Activated CD8-positive, alpha-beta T cell treated with anti-CD3 and anti-CD28 coated beads for 36 hours (primary cell): ENCODE data around the gene EIF4E3. TPM values are rescaled to one million over a fixed set of nuclear protein-coding genes. Genes with fewer than 3 reads are reported as not detected.

Source experiments
- ATAC-seq: fragments of 200-7000 bp; cut with Tn5 transposase; one replicate; pipeline ENCODE4 v1.10.0; 2021; ENCODE audit warnings: mild to moderate bottlenecking, moderate library complexity
- CTCF ChIA-PET: fragments of 350-600 bp; sonication (Branson Sonifier 250); formaldehyde crosslinking; loops from one replicate; lab custom pipeline; 2021; ENCODE audit warnings: antibody characterized with exemption; lab: Charles Lee
- POLR2A ChIA-PET: fragments of 350-600 bp; sonication (Branson Sonifier 250); formaldehyde crosslinking; loops from one replicate; lab custom pipeline; 2021; ENCODE audit warnings: antibody characterized with exemption; lab: Charles Lee
- DNase-seq: peaks from one replicate; pipeline ENCODE4 v3.0.0-alpha.2; 2020
- H3K27ac Mint-ChIP-seq: one replicate; pipeline ENCODE4 v1.8.0; 2021; ENCODE audit warnings: mild to moderate bottlenecking, mixed read lengths
- H3K27me3 Mint-ChIP-seq: one replicate; pipeline ENCODE4 v1.8.0; 2021; ENCODE audit warnings: mixed read lengths
- H3K36me3 Mint-ChIP-seq: one replicate; pipeline ENCODE4 v1.8.0; 2021; ENCODE audit warnings: low read depth, mixed read lengths
- H3K4me1 Mint-ChIP-seq: one replicate; pipeline ENCODE4 v1.8.0; 2021; ENCODE audit warnings: low read depth, mixed read lengths
- H3K4me3 Mint-ChIP-seq: one replicate; pipeline ENCODE4 v1.8.0; 2021; ENCODE audit warnings: mild to moderate bottlenecking, moderate library complexity, mixed read lengths
- H3K9me3 Mint-ChIP-seq: one replicate; pipeline ENCODE4 v1.8.0; 2021; ENCODE audit warnings: mixed read lengths
- CTCF ChIP-seq: fragments of 200-600 bp; IDR thresholded peaks from one replicate; pipeline ENCODE4 v1.8.0; 2022; ENCODE audit warnings: antibody characterized with exemption, mild to moderate bottlenecking
- intact Hi-C: fragments of 100-400 bp; cut with micrococcal nuclease; formaldehyde crosslinking; loops from one replicate; pipeline ENCODE4 v1.10.0; 2022
- total RNA-seq, 2 experiments: library from RNA; stranded (reverse); gene quantifications; one replicate each; pipeline ENCODE4 v1.2.3, GENCODE V29; 2021

EIF4E3 gene
- total RNA-seq, 2 experiments from 2014 or later = 29.3 to 30.4 TPM

- Mint-ChIP-seq H3K27me3 (no peaks in the 10 kb centered on the region), H3K9me3 (peaks cover 1% of the 10 kb centered on the region), H3K4me1 (peaks cover 38% of the 10 kb centered on the region), H3K27ac (no peak overlapping the region), H3K36me3 (peaks cover 3% of the 10 kb centered on the region), H3K4me3 (no peak overlapping the region)
- ATAC-seq = no peak
- intact Hi-C loops = no loop called here
- DNase-seq = peak; percentile 5
- TF ChIP-seq CTCF = no peak
- ChIA-PET CTCF (no interaction called here), POLR2A (interaction anchor here (0.7 kb wide), 1 partner anchor 18 kb away, joined by 3 read pairs; no protein-coding TSS in a partner anchor)
Observed at GRCh38 chr3:71659864-71660591, 65.2 kb downstream of the EIF4E3 start.

GRCh38 chr3:71657831-71658530 is 67.2 kb downstream of the EIF4E3 start:
- ATAC-seq (peak; percentile 51), DNase-seq (peak; percentile 46)
- no peak for TF ChIP-seq CTCF
- H3K36me3 Mint-ChIP-seq = no peaks in the 10 kb centered on the region
- no peak overlapping the region for H3K27ac Mint-ChIP-seq
- H3K4me3 Mint-ChIP-seq = no peak overlapping the region
- intact Hi-C loops = no loop called here
- no peaks in the 10 kb centered on the region for H3K9me3 Mint-ChIP-seq
- POLR2A ChIA-PET = no interaction called here
- CTCF ChIA-PET = interaction anchor here (1.2 to 1.5 kb wide), 2 partner anchors 23 to 547 kb away, joined by 3 read pairs; no protein-coding TSS in a partner anchor
- H3K27me3 Mint-ChIP-seq = no peaks in the 10 kb centered on the region
- peaks cover 35% of the 10 kb centered on the region for H3K4me1 Mint-ChIP-seq

GRCh38 chr3:71655061-71655460 is 70.1 kb downstream of the EIF4E3 start:
- no peaks in the 10 kb centered on the region for H3K27me3 Mint-ChIP-seq
- POLR2A ChIA-PET = no interaction called here
- no peak for DNase-seq
- CTCF ChIA-PET = interaction anchor here (0.9 to 1.0 kb wide), 3 partner anchors 26 to 1123 kb away, joined by 3 read pairs; no protein-coding TSS in a partner anchor
- ATAC-seq = no peak
- no peaks in the 10 kb centered on the region for H3K9me3 Mint-ChIP-seq
- H3K27ac Mint-ChIP-seq = no peak overlapping the region
- intact Hi-C loops = no loop called here
- H3K36me3 Mint-ChIP-seq = no peaks in the 10 kb centered on the region
- H3K4me1 Mint-ChIP-seq = peaks cover 23% of the 10 kb centered on the region
- no peak for TF ChIP-seq CTCF
- no peak overlapping the region for H3K4me3 Mint-ChIP-seq

GRCh38 chr3:71653414-71653807 is 71.8 kb downstream of the EIF4E3 start:
- intact Hi-C loops = no loop called here
- POLR2A ChIA-PET = interaction anchor here (0.7 kb wide), 1 partner anchor 14 kb away, joined by 3 read pairs; no protein-coding TSS in a partner anchor
- DNase-seq = no peak

More at GRCh38 chr3:71653414-71653807, 71.8 kb downstream of the EIF4E3 start:
- CTCF ChIA-PET = interaction anchor here (0.7 to 1.3 kb wide), 4 partner anchors 9 to 936 kb away, joined by 3 to 4 read pairs (median 3); no protein-coding TSS in a partner anchor
- no peak overlapping the region for H3K27ac Mint-ChIP-seq
- H3K4me1 Mint-ChIP-seq = peaks cover 11% of the 10 kb centered on the region
- ATAC-seq = no peak
- no peaks in the 10 kb centered on the region for H3K36me3 Mint-ChIP-seq
- no peak for TF ChIP-seq CTCF
- no peaks in the 10 kb centered on the region for H3K9me3 Mint-ChIP-seq
- no peak overlapping the region for H3K4me3 Mint-ChIP-seq
- H3K27me3 Mint-ChIP-seq = no peaks in the 10 kb centered on the region
